GM03348 (cell line): ENCODE data around the gene GRK5.

Experiments used
- DNase-seq: peaks from one replicate; pipeline ENCODE4 v3.0.0; 2012; ENCODE audit warnings: low spot score

The GRK5 gene

GRCh38 chr10:119341459-119342301, 134.3 kb downstream of the GRK5 start:
- DNase-seq: peak; percentile 64

GRCh38 chr10:119342335-119342734, 135.0 kb downstream of the GRK5 start:
- no peak for DNase-seq

GRCh38 chr10:119343011-119343601, 135.7 kb downstream of the GRK5 start:
- no peak for DNase-seq

DNA sequence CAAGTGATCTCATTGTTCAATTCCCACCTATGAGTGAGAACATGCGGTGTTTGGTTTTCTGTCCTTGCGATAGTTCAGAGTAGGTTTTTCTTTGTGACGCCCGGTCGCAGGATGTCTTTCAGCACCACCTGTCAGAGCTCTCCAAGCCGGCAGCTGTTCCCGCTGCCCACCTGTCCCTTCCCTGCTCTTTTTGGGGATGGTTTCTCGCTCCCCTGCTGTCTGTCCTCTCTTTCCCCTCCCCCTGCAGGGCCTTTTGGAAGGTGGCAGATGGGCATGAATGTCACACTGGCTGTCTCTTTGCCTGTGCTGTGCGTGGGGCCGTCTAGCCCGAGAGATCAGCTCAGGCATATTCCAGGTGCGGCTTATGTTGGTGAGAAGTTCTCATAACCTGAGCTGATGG, 137.0 kb downstream of the GRK5 start:
- DNase-seq: no peak

GRCh38 chr10:119346095-119346832, 138.9 kb downstream of the GRK5 start:
- DNase-seq: no peak

DNA sequence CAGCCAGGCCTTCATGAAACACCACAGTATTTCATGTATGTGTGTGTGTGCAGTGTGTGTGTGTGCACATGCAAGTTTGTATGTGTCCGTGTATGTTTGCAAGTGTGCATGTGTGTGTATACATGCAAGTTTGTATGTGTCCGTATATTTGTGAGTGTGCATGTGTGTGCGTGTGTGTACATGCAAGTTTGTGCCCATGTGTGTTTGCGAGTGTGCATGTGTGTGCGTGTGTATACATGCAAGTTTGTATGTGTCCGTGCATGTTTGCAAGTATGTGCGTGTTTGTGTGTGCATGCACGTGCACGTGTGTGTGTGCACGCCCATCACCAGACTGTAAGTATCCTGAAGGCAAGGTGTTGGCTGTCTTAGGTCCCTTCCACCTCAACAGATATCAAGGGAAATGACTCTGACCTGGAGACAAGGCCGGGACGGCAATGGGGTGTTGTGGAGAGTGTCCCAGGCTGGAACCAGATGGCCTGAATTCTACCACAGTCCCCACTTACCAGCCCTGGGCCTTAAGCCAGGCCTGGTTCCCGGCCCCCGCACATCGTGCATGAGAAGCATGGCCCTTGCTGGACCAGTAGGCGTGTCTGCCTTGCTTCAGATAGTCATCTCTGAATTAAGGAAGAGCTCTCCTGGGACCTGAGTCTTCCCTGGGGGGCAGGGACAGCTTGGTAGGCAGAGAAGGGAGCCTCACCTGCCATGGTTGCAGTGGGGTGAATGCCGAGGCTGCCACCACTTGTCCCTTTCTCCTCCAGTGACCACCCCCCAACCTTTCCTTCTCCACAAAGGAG, 140.0 kb downstream of the GRK5 start:
- DNase-seq: no peak

GRCh38 chr10:119348106-119348505, 140.7 kb downstream of the GRK5 start:
- DNase-seq: no peak

DNA sequence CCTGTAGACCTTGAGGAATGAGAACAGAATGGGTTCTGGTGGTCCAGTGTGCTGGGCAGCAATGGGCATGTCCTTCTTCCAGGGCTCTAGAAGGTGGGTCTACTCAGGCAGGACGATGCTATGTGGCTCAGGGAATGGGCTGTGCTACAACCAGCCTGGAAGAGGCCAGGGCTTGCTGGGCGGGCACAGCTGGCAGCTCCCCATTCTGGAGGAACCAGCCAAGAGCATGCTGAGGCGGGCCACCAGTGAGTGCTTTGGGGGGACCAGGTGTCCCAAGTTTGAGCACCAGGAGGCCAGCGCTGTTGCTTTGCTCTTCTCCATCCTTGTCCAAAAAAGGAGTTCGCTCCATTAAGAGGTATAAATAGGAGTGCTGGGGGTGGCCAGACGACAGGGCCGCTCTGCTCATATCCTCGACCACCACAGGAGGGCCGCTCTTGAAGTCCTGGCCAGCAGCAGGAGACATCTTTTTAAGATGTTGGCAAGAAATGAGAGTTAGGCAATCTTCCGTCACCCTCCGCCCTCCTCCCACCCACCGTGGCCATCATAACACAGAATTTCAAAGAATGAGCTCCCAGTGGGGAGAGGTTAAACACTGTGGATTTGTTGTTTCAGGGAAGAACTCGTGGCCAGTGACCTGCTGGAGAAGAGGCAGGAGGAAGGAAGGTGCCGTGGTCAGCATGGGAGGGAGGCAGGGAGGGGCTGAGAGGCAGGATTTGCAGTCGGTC, 141.3 kb downstream of the GRK5 start:
- peak; percentile 39 for DNase-seq

GRCh38 chr10:119349341-119349740, 142.0 kb downstream of the GRK5 start:
- DNase-seq: no peak

DNA sequence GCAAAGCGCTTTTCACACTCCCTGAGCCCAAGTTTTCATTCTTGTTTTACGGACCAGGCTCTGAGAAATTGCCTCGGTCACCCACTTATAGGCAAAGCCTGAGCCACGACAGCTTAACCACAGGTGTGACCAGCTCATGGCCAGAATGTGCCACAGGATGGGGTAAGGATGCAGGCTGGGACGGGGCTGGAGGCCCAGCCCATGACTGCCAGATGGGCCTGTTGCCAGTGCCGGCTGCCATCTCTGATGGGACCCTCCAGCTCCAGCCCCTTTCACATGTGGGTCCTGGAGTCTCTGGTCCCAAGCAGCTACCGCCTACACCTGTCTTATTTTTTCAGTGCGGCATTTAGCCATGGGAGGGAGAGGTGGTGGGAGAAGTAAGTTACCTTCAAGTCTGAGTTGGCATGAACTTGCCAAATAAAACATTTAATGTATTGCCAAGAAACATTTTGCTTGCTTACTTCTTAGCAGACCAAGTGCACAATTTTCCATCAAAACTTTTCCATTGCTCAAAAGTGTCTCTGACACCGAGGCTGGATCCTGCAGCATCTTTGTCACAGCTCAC, 142.6 kb downstream of the GRK5 start:
- DNase-seq: no peak

DNA sequence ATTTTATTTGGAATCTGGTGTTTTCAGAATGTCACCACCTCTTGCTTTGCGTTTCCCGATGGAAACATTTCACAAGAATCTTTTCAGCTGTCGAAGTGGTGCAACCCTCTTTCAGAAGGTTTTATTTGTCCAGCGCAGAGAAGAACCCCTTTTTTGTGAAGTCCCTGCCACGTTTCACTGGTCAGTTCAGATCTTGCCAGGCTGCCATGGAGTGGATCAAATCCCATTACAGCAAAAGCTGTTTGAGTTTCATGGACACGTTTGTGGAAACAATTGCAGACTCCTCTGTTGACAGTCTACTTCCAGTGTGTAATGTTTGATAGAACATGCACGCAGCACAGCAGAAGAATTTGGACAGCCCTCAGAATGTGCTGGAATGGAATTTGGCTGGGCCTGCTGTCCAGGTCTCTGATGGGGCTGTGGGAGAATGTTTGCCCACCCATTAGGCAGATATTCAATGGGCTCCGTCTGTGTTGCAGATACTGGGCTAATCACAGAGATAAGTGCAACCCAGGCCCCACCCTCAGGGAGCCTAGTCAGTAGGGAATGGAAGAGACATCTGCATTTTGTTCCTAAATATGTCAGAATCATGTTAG, 143.2 kb downstream of the GRK5 start:
- peak; percentile 51 for DNase-seq

GRCh38 chr10:119351189-119351588, 143.8 kb downstream of the GRK5 start:
- DNase-seq: no peak

- DNase-seq: no peak
These were observed 144.7 kb downstream of the GRK5 start for GRCh38 chr10:119352042-119352441.

GRCh38 chr10:119352807-119353206, 145.4 kb downstream of the GRK5 start:
- DNase-seq: no peak

- no peak for DNase-seq
These were observed 146.1 kb downstream of the GRK5 start for GRCh38 chr10:119353421-119353820.

DNA sequence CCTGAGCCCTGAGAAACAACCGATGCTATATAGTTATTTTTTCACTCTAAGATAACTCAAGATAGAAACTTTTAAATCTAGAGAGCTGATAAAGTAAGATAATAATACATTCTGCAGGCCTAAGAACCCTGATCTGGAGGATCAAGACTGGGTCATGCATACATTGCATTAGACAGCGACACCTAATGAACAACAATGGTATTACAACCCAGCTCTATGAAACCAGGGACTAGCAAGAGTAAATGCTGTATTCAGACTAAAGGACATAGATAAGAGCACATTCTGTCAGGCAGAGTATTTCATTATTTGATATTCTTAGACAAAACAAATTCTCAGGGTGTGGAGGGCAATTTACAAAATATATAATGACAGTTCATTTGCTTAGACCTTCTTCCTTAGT, 148.6 kb downstream of the GRK5 start:
- no peak for DNase-seq

- DNase-seq: no peak
These were observed 150.2 kb downstream of the GRK5 start for GRCh38 chr10:119357412-119358151.

GRCh38 chr10:119358152-119358512, 150.8 kb downstream of the GRK5 start:
- DNase-seq: no peak

GRCh38 chr10:119358567-119358966, 151.2 kb downstream of the GRK5 start:
- no peak for DNase-seq

DNA sequence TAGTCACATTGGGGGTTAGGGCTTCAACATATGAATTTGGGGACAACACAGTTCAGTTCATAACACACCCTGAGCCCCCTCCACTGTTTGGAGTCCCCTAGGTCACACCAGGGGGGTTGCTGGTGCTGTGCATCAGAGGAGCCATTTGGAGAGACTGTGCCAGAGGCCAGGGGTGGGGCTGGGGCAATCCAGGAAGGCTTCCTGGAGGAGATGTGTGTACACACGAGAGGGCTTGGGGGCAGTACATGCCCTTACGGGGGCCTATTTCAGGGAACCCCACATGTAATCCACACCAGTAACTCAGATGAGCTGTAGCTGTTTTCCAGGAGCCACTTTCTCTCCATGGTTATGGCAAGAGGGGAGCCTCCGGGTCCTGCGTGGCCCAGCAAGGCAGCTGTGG, 151.7 kb downstream of the GRK5 start:
- no peak for DNase-seq
